HepG2 (cell line): ENCODE measurements around the gene SNRPF. TPM values are rescaled to one million over a fixed set of nuclear protein-coding genes. Genes with fewer than 3 reads are reported as not detected.

Source experiments
- ATRX ChIP-seq: sonication (generic); formaldehyde crosslinking; IDR thresholded peaks from 2 replicates; pipeline ENCODE4 v1.4.0; 2020; ENCODE audit warnings: missing genetic modification reagents, borderline replicate concordance
- BRD4 ChIP-seq: sonication (generic); formaldehyde crosslinking; IDR thresholded peaks from 2 replicates; pipeline ENCODE4 v1.4.0; 2020; ENCODE audit warnings: missing genetic modification reagents
- ELF4 ChIP-seq: sonication (generic); formaldehyde crosslinking; IDR thresholded peaks from 2 replicates; pipeline ENCODE4 v1.5.0; 2020; ENCODE audit warnings: missing genetic modification reagents, mild to moderate bottlenecking, moderate library complexity, borderline replicate concordance
- HOXA5 ChIP-seq: sonication (generic); formaldehyde crosslinking; IDR thresholded peaks from 2 replicates; pipeline ENCODE4 v1.4.0; 2020; ENCODE audit warnings: missing genetic modification reagents
- KDM5B ChIP-seq: sonication (generic); formaldehyde crosslinking; IDR thresholded peaks from 2 replicates; pipeline ENCODE4 v1.4.0; 2020; ENCODE audit warnings: missing genetic modification reagents, mild to moderate bottlenecking, borderline replicate concordance
- MATR3 ChIP-seq: sonication (generic); formaldehyde crosslinking; IDR thresholded peaks from 2 replicates; pipeline ENCODE4 v1.4.0; 2020; ENCODE audit warnings: missing genetic modification reagents
- MTF1 ChIP-seq: sonication (generic); formaldehyde crosslinking; IDR thresholded peaks from 2 replicates; pipeline ENCODE4 v1.5.0; 2020; ENCODE audit warnings: missing genetic modification reagents
- NR2C2 ChIP-seq: sonication (generic); formaldehyde crosslinking; IDR thresholded peaks from 2 replicates; pipeline ENCODE4 v1.4.0; 2020; ENCODE audit warnings: missing genetic modification reagents, mild to moderate bottlenecking, moderate library complexity, borderline replicate concordance
- SRSF1 ChIP-seq: fragments of 200-400 bp; formaldehyde crosslinking; optimal IDR thresholded peaks from 2 replicates; pipeline ENCODE3; 2017; ENCODE audit warnings: mild to moderate bottlenecking, low read depth, low read length, moderate library complexity
- ZC3H4 ChIP-seq: sonication (generic); formaldehyde crosslinking; IDR thresholded peaks from 2 replicates; pipeline ENCODE4 v1.4.0; 2020; ENCODE audit warnings: missing genetic modification reagents, borderline replicate concordance
- ZNF3 ChIP-seq: IDR thresholded peaks from 2 replicates; pipeline ENCODE4 v1.7.0; 2017; ENCODE audit warnings: inconsistent platforms
- ZNF552 ChIP-seq: sonication (generic); formaldehyde crosslinking; IDR thresholded peaks from 2 replicates; pipeline ENCODE4 v1.9.0; 2022; ENCODE audit warnings: missing genetic modification reagents, mild to moderate bottlenecking, borderline replicate concordance
- ZNF773 ChIP-seq: sonication (generic); formaldehyde crosslinking; IDR thresholded peaks from 2 replicates; pipeline ENCODE4 v1.4.0; 2020; ENCODE audit warnings: missing genetic modification reagents, borderline replicate concordance
- ZNF777 ChIP-seq: sonication (generic); formaldehyde crosslinking; IDR thresholded peaks from 2 replicates; pipeline ENCODE4 v1.4.0; 2020; ENCODE audit warnings: missing genetic modification reagents
- polyA plus RNA-seq, 8 experiments: library from polyadenylated mRNA; depleted of rRNA in 3 of 8; stranded (reverse) in 7 of 8; unstranded in 1 of 8; fragments of >200 nt; fragmentation: Illumina TruSeq in 4 of 8; extraction: Trizol in 4 of 8; gene quantifications; 2 replicates each; pipeline versions ENCODE4 v1.2.1 to v1.2.3, GENCODE V29; 2011 to 2016; ENCODE audit warnings: low read depth in 4 of 8, missing spikeins in 1 of 8, mixed read lengths in 1 of 8; ENCODE audit not compliant: insufficient read depth in 1 of 8
- total RNA-seq, 5 experiments: library from RNA; depleted of rRNA; stranded (reverse); fragments of >200 nt; fragmentation: Illumina TruSeq; extraction: Trizol; gene quantifications; 2 replicates each; pipeline ENCODE4 v1.2.3, GENCODE V29; 2016; ENCODE audit warnings: low read depth in 1 of 5
- TF ChIP-seq, protein P1 (sequence below): sonication (generic); formaldehyde crosslinking; IDR thresholded peaks from 2 replicates; pipeline ENCODE4 v1.5.1; 2020; ENCODE audit warnings: mild to moderate bottlenecking, moderate library complexity, missing genetic modification reagents
- TF ChIP-seq, protein P2 (sequence below): sonication (generic); formaldehyde crosslinking; IDR thresholded peaks from 2 replicates; pipeline ENCODE4 v1.4.0; 2020; ENCODE audit warnings: missing genetic modification reagents
- TF ChIP-seq, protein P3 (sequence below): sonication (generic); formaldehyde crosslinking; IDR thresholded peaks from 2 replicates; pipeline ENCODE4 v1.4.0; 2020; ENCODE audit warnings: missing genetic modification reagents
- TF ChIP-seq, protein P4 (sequence below): sonication (generic); formaldehyde crosslinking; IDR thresholded peaks from 2 replicates; pipeline ENCODE4 v1.4.0; 2020; ENCODE audit warnings: mild to moderate bottlenecking, missing genetic modification reagents
- TF ChIP-seq, protein P5 (sequence below): sonication (generic); formaldehyde crosslinking; IDR thresholded peaks from 2 replicates; pipeline ENCODE4 v1.4.0; 2020; ENCODE audit warnings: mild to moderate bottlenecking, missing genetic modification reagents, borderline replicate concordance

The SNRPF gene
- total and polyA plus RNA-seq, 2 of the 13 experiments (the other 11 are each of a cell fraction or from before 2014, with no cell fraction given), result 31.7 to 77.2 TPM

DNA sequence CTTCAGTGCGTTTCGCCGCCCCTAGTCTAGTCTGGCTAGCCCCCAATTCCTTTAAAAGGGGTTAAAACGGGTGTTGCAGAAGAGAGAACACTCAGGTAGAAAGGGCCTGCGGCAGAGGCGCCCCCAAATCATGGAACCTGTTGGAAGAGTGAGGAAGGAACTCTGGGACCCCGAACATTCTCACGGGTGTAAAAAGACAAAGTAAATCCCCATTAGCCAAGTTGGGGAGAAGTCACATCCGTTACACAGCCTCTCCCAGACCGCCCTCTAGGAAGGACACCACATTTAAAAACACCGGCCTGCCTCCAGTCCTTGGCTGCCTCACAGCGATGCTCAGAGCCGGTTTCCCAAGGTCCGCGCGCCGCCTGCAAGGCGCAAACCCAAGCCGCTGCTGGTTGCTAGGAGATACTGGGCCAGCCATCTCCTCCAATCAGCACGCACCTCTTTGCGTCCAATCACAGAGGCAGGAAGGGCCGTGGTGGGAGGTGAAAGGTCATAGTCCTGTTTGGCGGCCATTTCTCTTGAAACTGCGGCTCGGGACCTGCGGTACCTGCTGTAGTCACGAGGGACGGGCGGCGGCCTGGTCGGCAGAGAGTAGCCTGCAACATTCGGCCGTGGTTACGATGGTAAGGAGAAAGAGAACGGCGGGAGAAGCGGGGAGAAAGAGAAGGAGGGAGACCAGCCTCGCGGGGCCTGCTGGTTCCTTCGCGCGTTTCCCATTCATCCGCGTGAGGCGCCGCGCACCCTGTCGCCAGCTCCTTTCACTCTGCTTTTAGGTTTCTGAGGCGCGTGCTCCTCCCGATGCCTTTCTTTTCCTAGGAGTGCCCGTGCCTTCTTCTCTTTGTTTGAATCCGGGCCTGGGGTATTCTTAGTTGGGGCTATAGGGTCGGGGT is at the start of gene SNRPF (continued):
- TF ChIP-seq, protein P1, sequence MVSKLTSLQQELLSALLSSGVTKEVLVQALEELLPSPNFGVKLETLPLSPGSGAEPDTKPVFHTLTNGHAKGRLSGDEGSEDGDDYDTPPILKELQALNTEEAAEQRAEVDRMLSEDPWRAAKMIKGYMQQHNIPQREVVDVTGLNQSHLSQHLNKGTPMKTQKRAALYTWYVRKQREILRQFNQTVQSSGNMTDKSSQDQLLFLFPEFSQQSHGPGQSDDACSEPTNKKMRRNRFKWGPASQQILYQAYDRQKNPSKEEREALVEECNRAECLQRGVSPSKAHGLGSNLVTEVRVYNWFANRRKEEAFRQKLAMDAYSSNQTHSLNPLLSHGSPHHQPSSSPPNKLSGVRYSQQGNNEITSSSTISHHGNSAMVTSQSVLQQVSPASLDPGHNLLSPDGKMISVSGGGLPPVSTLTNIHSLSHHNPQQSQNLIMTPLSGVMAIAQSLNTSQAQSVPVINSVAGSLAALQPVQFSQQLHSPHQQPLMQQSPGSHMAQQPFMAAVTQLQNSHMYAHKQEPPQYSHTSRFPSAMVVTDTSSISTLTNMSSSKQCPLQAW, result peak; percentile 77
- TF ChIP-seq ZC3H4, result no peak
- TF ChIP-seq HOXA5 (CRISPR knock-in tag), result peak; percentile 81
- no peak for TF ChIP-seq ZNF773 (CRISPR knock-in tag)
- TF ChIP-seq MATR3, result no peak
- TF ChIP-seq, protein P2, sequence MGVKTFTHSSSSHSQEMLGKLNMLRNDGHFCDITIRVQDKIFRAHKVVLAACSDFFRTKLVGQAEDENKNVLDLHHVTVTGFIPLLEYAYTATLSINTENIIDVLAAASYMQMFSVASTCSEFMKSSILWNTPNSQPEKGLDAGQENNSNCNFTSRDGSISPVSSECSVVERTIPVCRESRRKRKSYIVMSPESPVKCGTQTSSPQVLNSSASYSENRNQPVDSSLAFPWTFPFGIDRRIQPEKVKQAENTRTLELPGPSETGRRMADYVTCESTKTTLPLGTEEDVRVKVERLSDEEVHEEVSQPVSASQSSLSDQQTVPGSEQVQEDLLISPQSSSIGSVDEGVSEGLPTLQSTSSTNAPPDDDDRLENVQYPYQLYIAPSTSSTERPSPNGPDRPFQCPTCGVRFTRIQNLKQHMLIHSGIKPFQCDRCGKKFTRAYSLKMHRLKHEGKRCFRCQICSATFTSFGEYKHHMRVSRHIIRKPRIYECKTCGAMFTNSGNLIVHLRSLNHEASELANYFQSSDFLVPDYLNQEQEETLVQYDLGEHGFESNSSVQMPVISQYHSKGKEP (CRISPR knock-in tag), result no peak
- TF ChIP-seq, protein P3, sequence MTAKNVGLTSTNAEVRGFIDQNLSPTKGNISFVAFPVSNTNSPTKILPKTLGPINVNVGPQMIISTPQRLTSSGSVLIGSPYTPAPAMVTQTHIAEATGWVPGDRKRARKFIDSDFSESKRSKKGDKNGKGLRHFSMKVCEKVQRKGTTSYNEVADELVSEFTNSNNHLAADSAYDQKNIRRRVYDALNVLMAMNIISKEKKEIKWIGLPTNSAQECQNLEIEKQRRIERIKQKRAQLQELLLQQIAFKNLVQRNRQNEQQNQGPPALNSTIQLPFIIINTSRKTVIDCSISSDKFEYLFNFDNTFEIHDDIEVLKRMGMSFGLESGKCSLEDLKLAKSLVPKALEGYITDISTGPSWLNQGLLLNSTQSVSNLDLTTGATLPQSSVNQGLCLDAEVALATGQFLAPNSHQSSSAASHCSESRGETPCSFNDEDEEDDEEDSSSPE (CRISPR knock-in tag), result no peak; the same call in 1 of the 2 replicates
- TF ChIP-seq ZNF3 (CRISPR knock-in tag), result peak; percentile 23; the same call in 1 of the 2 replicates
- TF ChIP-seq, protein P4, sequence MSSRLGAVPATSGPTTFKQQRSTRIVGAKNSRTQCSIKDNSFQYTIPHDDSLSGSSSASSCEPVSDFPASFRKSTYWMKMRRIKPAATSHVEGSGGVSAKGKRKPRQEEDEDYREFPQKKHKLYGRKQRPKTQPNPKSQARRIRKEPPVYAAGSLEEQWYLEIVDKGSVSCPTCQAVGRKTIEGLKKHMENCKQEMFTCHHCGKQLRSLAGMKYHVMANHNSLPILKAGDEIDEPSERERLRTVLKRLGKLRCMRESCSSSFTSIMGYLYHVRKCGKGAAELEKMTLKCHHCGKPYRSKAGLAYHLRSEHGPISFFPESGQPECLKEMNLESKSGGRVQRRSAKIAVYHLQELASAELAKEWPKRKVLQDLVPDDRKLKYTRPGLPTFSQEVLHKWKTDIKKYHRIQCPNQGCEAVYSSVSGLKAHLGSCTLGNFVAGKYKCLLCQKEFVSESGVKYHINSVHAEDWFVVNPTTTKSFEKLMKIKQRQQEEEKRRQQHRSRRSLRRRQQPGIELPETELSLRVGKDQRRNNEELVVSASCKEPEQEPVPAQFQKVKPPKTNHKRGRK (CRISPR knock-in tag), result no peak
- TF ChIP-seq, protein P5, sequence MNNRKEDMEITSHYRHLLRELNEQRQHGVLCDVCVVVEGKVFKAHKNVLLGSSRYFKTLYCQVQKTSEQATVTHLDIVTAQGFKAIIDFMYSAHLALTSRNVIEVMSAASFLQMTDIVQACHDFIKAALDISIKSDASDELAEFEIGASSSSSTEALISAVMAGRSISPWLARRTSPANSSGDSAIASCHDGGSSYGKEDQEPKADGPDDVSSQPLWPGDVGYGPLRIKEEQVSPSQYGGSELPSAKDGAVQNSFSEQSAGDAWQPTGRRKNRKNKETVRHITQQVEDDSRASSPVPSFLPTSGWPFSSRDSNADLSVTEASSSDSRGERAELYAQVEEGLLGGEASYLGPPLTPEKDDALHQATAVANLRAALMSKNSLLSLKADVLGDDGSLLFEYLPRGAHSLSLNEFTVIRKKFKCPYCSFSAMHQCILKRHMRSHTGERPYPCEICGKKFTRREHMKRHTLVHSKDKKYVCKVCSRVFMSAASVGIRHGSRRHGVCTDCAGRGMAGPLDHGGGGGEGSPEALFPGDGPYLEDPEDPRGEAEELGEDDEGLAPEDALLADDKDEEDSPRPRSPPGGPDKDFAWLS (CRISPR knock-in tag), result no peak
- no peak for TF ChIP-seq ZNF777
- no peak for TF ChIP-seq ATRX (CRISPR knock-in tag)
- TF ChIP-seq ZNF552 (CRISPR knock-in tag), result 0 out of 2 replicates have a peak, but pooled peaks have one; percentile 56
- TF ChIP-seq BRD4 (CRISPR knock-in tag), result peak; percentile 76
- TF ChIP-seq KDM5B (CRISPR knock-in tag), result peak; percentile 83; the same call in 1 of the 2 replicates
- peak; percentile 100 for TF ChIP-seq NR2C2
- TF ChIP-seq ELF4 (CRISPR knock-in tag), result no peak
- TF ChIP-seq MTF1 (CRISPR knock-in tag), result no peak
- no peak for TF ChIP-seq SRSF1
